K562 treated with DMSO at 1 percent for 24 hours (cell line): Measurements from ENCODE around the gene TP73. TPM values are rescaled to one million over a fixed set of nuclear protein-coding genes. Genes with fewer than 3 reads are reported as not detected.

Experiments
- total RNA-seq: library from RNA; unstranded; fragments of 300-600 nt; gene quantifications from 2 replicates; pipeline ENCODE4 v1.2.3, GENCODE V29; 2022; ENCODE audit warnings: low read depth; ENCODE audit not compliant: insufficient read depth

The TP73 gene
- 1.3 and 1.7 TPM in 2 replicates for total RNA-seq

GRCh38 chr1:3651930-3652547, at the start of gene TP73:
TP73 (plus strand) TSS chr1:3652516; CDS start chr1:3682366, 29,850 bp downstream.

GRCh38 chr1:3611170-3612019, 40.9 kb upstream of the TP73 start, which contains the start of gene MEGF6:
MEGF6 (minus strand) TSS chr1:3611508; CDS start chr1:3611268, 240 bp downstream.

GRCh38 chr1:3624200-3625136, 27.8 kb upstream of the TP73 start, which contains the start of gene TPRG1L:
TPRG1L (plus strand) TSS chr1:3625015; CDS start chr1:3625073, 58 bp downstream.

GRCh38 chr1:3649342-3650247, 2.7 kb upstream of the TP73 start, which contains the start of gene WRAP73:
WRAP73 (minus strand) TSS chr1:3650103; CDS start chr1:3649999, 104 bp downstream.

GRCh38 chr1:3752400-3752945, 100.2 kb downstream of the TP73 start, which contains the start of gene CCDC27:
CCDC27 (plus strand) TSS chr1:3752450; CDS start chr1:3752482, 32 bp downstream.

GRCh38 chr1:3772715-3773571, 120.6 kb downstream of the TP73 start, which contains the start of gene SMIM1:
SMIM1 (plus strand) TSS chr1:3772749; CDS start chr1:3775374, 2,625 bp downstream.

Other genes starting within 250 kb of the TP73 start
- gene ARHGEF16, start 197.9 kb upstream of the TP73 start, total RNA-seq: 6.6 and 11.1 TPM in 2 replicates
- 2.3 and 5.2 TPM in 2 replicates for gene MEGF6, start 41.0 kb upstream of the TP73 start, total RNA-seq
- 24.3 and 29.6 TPM in 2 replicates for gene TPRG1L, start 27.5 kb upstream of the TP73 start, total RNA-seq
- gene WRAP73, start 2.4 kb upstream of the TP73 start, total RNA-seq: 34.6 and 40.1 TPM in 2 replicates
- not detected in 2 replicates for gene CCDC27, start 99.9 kb downstream of the TP73 start, total RNA-seq
- 73.0 and 79.5 TPM in 2 replicates for gene SMIM1, start 120.2 kb downstream of the TP73 start, total RNA-seq
- gene LRRC47, start 144.0 kb downstream of the TP73 start, total RNA-seq: 50.5 and 51.7 TPM in 2 replicates
- gene CEP104, start 204.7 kb downstream of the TP73 start, total RNA-seq: 35.2 and 43.7 TPM in 2 replicates
- 4.6 and 5.9 TPM in 2 replicates for gene DFFB, start 205.0 kb downstream of the TP73 start, total RNA-seq
- gene C1orf174, start 247.8 kb downstream of the TP73 start, total RNA-seq: 20.9 and 25.0 TPM in 2 replicates